Measurements from ENCODE around the gene IL5. TPM values are rescaled to one million over a fixed set of nuclear protein-coding genes. Genes with fewer than 3 reads are reported as not detected.
"Not testable (repeated sequence)": the region's sequence is repeated elsewhere in the genome, so short reads cannot be mapped to it uniquely, and the experiment has no call there.

Gene IL5
- total RNA-seq, 4 donors from 2014 or later: not detected

GRCh38 chr5:132576123-132576522, 32.8 kb upstream of the IL5 start:
- TF ChIP-seq CTCF (IDR thresholded peaks at IDR 0.05) (no peak), POLR2A (IDR thresholded peaks at IDR 0.05) (no peak)
- no peak for DNase-seq
- no peak overlapping the region for H3K27ac ChIP-seq
- no peaks in the 10 kb centered on the region for H3K27me3 ChIP-seq
- no peaks in the 10 kb centered on the region for H3K4me1 ChIP-seq
- H3K4me3 ChIP-seq: no peak overlapping the region
- peaks cover 0 to 51% (median 0%) of the 10 kb centered on the region in 3 donors for H3K36me3 ChIP-seq
- no peaks in the 10 kb centered on the region for H3K9me3 ChIP-seq

GRCh38 chr5:132566657-132567056, 23.3 kb upstream of the IL5 start:
- peaks cover 0 to 43% (median 0%) of the 10 kb centered on the region in 3 donors for H3K36me3 ChIP-seq
- no peak overlapping the region for H3K27ac ChIP-seq
- no peak overlapping the region for H3K4me3 ChIP-seq
- no peak for TF ChIP-seq CTCF (IDR thresholded peaks at IDR 0.05)
- TF ChIP-seq POLR2A (IDR thresholded peaks at IDR 0.05): no peak
- H3K9me3 ChIP-seq: no peaks in the 10 kb centered on the region
- no peak for DNase-seq
- no peaks in the 10 kb centered on the region for H3K27me3 ChIP-seq
- H3K4me1 ChIP-seq: no peaks in the 10 kb centered on the region

GRCh38 chr5:132564555-132564954, 21.2 kb upstream of the IL5 start:
- not testable (repeated sequence) for H3K9me3 ChIP-seq, DNase-seq

GRCh38 chr5:132561601-132562000, 18.3 kb upstream of the IL5 start:
- TF ChIP-seq POLR2A (IDR thresholded peaks at IDR 0.05): no peak
- no peak for TF ChIP-seq CTCF (IDR thresholded peaks at IDR 0.05)
- Histone ChIP-seq H3K9me3 (no peaks in the 10 kb centered on the region), H3K27me3 (no peaks in the 10 kb centered on the region), H3K36me3 (peaks cover 0 to 58% (median 0%) of the 10 kb centered on the region in 3 donors), H3K4me1 (peaks cover 0 to 12% (median 5%) of the 10 kb centered on the region in 4 donors), H3K4me3 (no peak overlapping the region), H3K27ac (no peak overlapping the region)
- no peak for DNase-seq

More at GRCh38 chr5:132564555-132564954, 21.2 kb upstream of the IL5 start:
- H3K27me3 ChIP-seq, H3K4me1 ChIP-seq, H3K4me3 ChIP-seq, H3K27ac ChIP-seq: not testable (repeated sequence)
- peaks cover 0 to 63% (median 0%) of the 10 kb centered on the region in 3 donors for H3K36me3 ChIP-seq

GRCh38 chr5:132559383-132560060, 16.2 kb upstream of the IL5 start:
- no peak overlapping the region for H3K27ac ChIP-seq
- no peaks in the 10 kb centered on the region for H3K27me3 ChIP-seq
- DNase-seq: no peak
- peaks cover 0 to 12% (median 5%) of the 10 kb centered on the region in 4 donors for H3K4me1 ChIP-seq
- H3K4me3 ChIP-seq: no peak overlapping the region
- no peaks in the 10 kb centered on the region for H3K9me3 ChIP-seq
- no peak for TF ChIP-seq POLR2A (IDR thresholded peaks at IDR 0.05)
- no peak for TF ChIP-seq CTCF (IDR thresholded peaks at IDR 0.05)
- H3K36me3 ChIP-seq: peaks cover 0 to 38% (median 0%) of the 10 kb centered on the region in 3 donors

GRCh38 chr5:132557478-132558172, 14.3 kb upstream of the IL5 start:
- peaks cover 0 to 12% (median 5%) of the 10 kb centered on the region in 4 donors for H3K4me1 ChIP-seq
- H3K27me3 ChIP-seq: no peaks in the 10 kb centered on the region
- no peaks in the 10 kb centered on the region for H3K9me3 ChIP-seq
- DNase-seq: peak; percentile 39 to 89 (median 79)
- peak overlapping the region; percentile 53 to 82 (median 71) for H3K4me3 ChIP-seq
- TF ChIP-seq POLR2A (IDR thresholded peaks at IDR 0.05) (peak; percentile 31 to 61), CTCF (IDR thresholded peaks at IDR 0.05) (no peak)
- H3K27ac ChIP-seq: peak overlapping the region; percentile 79 to 91 (median 84)
- H3K36me3 ChIP-seq: peaks cover 0 to 24% (median 0%) of the 10 kb centered on the region in 3 donors
